Measurements from ENCODE around the gene FALEC.

The FALEC gene

DNA sequence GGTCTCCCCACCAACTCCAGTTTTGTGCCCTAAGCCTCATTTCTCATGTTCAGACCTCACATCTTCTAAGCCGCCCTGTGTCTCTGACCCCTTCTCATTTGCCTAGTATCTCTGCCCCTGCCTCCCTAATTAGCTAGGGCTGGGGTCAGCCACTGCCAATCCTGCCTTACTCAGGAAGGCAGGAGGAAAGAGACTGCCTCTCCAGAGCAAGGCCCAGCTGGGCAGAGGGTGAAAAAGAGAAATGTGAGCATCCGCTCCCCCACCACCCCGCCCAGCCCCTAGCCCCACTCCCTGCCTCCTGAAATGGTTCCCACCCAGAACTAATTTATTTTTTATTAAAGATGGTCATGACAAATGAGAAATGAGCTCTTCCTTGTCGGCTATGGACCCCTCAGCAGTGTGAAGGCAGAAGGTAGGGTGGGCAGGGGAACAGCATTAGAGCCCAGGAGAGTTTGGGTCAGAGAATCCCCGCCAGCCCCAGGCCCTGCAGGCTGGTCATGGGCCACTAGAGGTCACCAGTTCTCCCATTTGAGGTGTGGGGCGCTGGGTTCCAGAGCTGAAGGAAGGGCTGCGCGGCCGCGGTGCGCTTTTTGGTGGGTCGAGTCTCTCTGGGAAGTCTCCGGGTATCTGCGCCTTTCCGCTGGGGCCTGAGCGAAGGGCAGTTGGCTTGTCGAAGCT, 45.2 kb downstream of the FALEC start:
- Histone ChIP-seq H3K27me3 (no peaks in the 10 kb centered on the region), H3K4me3 (peak overlapping the region; percentile 51 to 53), H3K9me3 (no peaks in the 10 kb centered on the region), H3K27ac (peak overlapping the region; percentile 99), H3K4me1 (peaks cover 12 to 79% (median 70%) of the 10 kb centered on the region in 4 donors), H3K36me3 (peaks cover 0 to 24% (median 24%) of the 10 kb centered on the region in 3 donors)
- peak; percentile 89 to 94 for DNase-seq
- TF ChIP-seq, protein P1, sequence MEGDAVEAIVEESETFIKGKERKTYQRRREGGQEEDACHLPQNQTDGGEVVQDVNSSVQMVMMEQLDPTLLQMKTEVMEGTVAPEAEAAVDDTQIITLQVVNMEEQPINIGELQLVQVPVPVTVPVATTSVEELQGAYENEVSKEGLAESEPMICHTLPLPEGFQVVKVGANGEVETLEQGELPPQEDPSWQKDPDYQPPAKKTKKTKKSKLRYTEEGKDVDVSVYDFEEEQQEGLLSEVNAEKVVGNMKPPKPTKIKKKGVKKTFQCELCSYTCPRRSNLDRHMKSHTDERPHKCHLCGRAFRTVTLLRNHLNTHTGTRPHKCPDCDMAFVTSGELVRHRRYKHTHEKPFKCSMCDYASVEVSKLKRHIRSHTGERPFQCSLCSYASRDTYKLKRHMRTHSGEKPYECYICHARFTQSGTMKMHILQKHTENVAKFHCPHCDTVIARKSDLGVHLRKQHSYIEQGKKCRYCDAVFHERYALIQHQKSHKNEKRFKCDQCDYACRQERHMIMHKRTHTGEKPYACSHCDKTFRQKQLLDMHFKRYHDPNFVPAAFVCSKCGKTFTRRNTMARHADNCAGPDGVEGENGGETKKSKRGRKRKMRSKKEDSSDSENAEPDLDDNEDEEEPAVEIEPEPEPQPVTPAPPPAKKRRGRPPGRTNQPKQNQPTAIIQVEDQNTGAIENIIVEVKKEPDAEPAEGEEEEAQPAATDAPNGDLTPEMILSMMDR (IDR thresholded peaks at IDR 0.05) = peak; percentile 86 to 90
- intact Hi-C loops (cut with DNase I; ENCODE audit: low total_unique reads) = loop anchor here (2.0 to 10.0 kb wide), 3 partner anchors 18 to 414 kb away; partner anchors contain the start of genes CERS2, ENSA and MCL1

DNA sequence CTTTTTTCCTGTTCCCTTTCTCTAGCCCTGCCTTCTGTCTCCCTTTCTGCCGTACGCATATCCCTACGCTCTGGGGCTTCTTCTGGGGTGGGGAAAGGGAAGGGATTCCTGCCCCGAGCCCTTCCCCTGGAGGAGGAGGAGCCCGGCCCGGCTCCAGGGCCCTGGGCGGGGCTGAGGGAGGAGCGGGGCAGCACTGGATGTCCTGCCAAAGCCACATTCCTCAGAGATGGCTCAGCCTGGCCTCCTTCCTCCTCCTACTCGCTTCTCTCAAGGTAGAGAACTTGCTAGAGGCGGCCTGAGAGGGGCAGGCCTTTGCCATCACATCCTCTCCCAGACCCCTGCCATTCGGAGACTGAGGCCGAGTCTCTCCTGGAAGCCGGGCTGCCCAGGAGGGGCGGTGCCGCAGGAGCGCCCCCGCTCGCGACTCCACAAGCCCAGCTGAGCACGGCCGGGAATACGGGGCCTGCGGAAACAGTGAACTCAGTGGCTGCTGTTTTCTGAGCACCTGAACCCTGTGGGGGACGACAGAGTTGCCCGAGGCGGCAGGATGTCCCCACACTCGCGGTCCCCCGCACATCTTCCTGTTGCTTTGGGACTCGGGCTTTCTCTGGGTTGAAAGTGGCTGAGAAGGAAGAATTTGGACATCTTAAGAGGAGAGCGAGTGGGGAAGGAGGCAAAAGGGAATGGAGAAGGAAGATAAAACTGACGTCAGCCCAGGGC, 45.9 kb downstream of the FALEC start:
- H3K4me3 ChIP-seq = peak overlapping the region; percentile 51 to 53
- intact Hi-C loops (cut with DNase I; ENCODE audit: low total_unique reads) = loop anchor here (2.0 to 10.0 kb wide), 3 partner anchors 17 to 413 kb away; partner anchors contain the start of genes CERS2, ENSA and MCL1
- no peaks in the 10 kb centered on the region for H3K27me3 ChIP-seq
- no peaks in the 10 kb centered on the region for H3K9me3 ChIP-seq
- H3K36me3 ChIP-seq = peaks cover 0 to 17% (median 17%) of the 10 kb centered on the region in 3 donors
- H3K4me1 ChIP-seq = peaks cover 12 to 86% (median 77%) of the 10 kb centered on the region in 4 donors
- DNase-seq = peak; percentile 96 to 99
- peak overlapping the region; percentile 99 for H3K27ac ChIP-seq
- TF ChIP-seq, protein P1 (IDR thresholded peaks at IDR 0.05) = no peak

DNA sequence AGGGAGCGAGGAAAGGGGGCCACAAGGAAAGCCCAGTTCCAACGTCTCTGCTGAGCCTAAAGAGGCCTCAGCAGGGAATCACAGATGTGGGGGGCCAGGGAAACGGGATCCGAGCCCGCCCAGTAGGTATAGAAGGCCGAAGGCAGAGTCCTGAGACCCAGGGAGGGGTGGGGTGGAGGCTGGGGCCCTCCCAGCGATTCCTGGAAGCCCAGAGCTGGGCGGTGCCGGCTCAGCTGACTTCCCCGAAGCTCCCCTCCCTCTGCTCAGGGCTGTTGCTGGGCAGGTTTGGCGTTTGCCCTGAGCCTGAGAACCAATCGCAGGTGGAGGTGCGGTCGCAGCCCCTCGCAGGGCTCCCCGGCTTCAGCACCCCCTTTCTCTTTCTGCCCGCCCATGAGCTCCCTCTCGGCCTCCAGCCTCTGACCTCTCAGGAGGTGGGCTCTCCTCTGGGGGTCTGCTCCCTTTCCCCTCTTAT, 46.5 kb downstream of the FALEC start:
- TF ChIP-seq, protein P1 (IDR thresholded peaks at IDR 0.05) = no peak
- no peaks in the 10 kb centered on the region for H3K27me3 ChIP-seq
- H3K4me3 ChIP-seq = peak overlapping the region; percentile 51 to 53
- peaks cover 12 to 89% (median 82%) of the 10 kb centered on the region in 4 donors for H3K4me1 ChIP-seq
- H3K36me3 ChIP-seq = peaks cover 0 to 11% (median 11%) of the 10 kb centered on the region in 3 donors
- H3K9me3 ChIP-seq = no peaks in the 10 kb centered on the region
- DNase-seq = peak; percentile 93 to 97
- intact Hi-C loops (cut with DNase I; ENCODE audit: low total_unique reads) = loop anchor here (2.0 to 10.0 kb wide), 3 partner anchors 17 to 413 kb away; partner anchors contain the start of genes CERS2, ENSA and MCL1
- peak overlapping the region; percentile 99 for H3K27ac ChIP-seq

DNA sequence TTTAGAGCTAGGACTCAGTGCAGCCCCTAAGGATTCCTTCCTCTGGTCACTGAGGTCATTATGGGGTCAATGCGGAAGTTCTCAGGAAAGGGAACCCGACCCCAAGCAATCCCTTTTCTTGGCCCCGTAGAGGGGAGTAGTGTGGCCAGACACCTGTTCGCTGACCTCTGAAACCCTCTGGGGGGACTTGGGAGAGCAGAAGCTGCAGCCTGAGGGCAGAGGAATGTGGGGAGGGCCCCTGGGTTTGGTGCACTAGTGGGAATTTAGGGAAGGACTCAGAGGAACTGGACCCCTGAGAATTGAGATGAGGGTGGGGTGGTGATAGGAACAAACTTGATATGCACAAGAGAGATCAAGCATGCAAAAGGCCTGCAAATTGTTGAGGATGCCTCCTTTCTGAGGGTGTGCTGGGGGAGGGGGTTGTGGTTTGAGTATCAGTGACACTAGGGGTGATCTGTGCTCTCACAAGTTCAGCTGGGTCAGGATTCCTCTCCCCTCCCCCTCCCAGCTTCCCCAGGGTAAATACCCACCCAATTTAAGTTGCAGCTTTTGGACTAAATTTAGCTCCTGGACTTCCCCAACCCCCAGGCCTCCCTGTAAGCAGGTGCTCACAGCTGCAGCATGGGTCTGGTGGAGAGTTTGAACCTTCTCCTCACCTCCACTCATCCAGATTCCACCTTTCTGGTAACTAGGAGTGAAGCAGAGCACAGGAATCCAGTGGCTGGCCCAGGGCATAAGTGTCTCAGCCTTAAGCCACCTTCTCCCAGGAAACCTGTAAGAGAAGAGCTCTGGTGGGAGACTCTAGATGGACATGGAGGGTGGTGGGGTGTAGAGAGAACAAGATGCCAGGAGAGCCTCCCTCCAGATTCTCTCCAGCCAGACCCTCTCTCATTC, 47.1 kb downstream of the FALEC start:
- TF ChIP-seq, protein P1 (IDR thresholded peaks at IDR 0.05) = no peak
- intact Hi-C loops (cut with DNase I; ENCODE audit: low total_unique reads) = loop anchor here (10.0 kb wide), 1 partner anchor 412 kb away; the partner anchor contains the start of gene CERS2
- Histone ChIP-seq H3K27ac (peak overlapping the region; percentile 99), H3K9me3 (no peaks in the 10 kb centered on the region), H3K27me3 (no peaks in the 10 kb centered on the region), H3K4me1 (peaks cover 12 to 89% (median 84%) of the 10 kb centered on the region in 4 donors), H3K36me3 (peaks cover 0 to 4% (median 4%) of the 10 kb centered on the region in 3 donors), H3K4me3 (peak overlapping the region; percentile 51 to 53)
- DNase-seq = peak in 1 of 2 donors; percentile 44

Data from tibial artery (tissue), 4 donors.